Body of pancreas (tissue), 4 donors: ENCODE results near the gene TPD52L1.

ENCODE experiments used
- CTCF ChIP-seq, 7 experiments: fragments of 450-650 bp in 4 of 7; fragments of 200-600 bp in 3 of 7; sonication (generic) in 3 of 7; IDR thresholded peaks; one replicate each; pipeline ENCODE4 v1.5.1; 2016 to 2019; ENCODE audit warnings: antibody characterized with exemption in 7 of 7
- POLR2A ChIP-seq, 3 donors: fragments of 450-650 bp; IDR thresholded peaks; one replicate each; pipeline ENCODE4 v1.6.1; 2016; ENCODE audit warnings: antibody characterized with exemption in 3 of 3, mild to moderate bottlenecking in 2 of 3

GRCh38 chr6:125165776-125166175, 12.2 kb downstream of the TPD52L1 start:
- TF ChIP-seq CTCF (IDR thresholded peaks at IDR 0.05) = no peak
- TF ChIP-seq POLR2A (IDR thresholded peaks at IDR 0.05) = no peak
